Suppressor macrophage treated with lipopolysaccharide for 4 hours (primary cell): ENCODE data around the gene RREB1.

Experiments used
- DNase-seq: peaks from one replicate; pipeline ENCODE4 v3.0.0-alpha.2; 2020

RREB1 gene

DNA sequence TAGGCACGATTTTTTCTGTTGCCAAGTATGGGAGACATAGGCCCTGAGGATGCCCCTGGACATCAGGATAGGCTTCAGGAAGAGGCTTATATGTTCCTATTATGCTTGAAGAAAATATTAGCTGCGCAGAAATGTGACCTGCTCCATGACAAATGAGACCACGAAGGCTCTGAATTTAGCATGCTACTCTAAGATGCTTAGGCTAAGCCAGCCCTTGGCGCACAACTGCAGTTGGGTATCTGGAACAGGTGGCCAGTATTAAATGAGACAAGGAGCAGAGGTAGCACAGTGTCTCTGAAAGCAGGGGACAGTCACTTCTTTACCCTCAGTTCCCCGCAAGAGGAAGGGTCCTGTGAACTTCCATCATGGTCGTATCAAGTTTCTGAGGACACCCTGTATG is 90.0 kb downstream of the RREB1 start:
- no peak for DNase-seq

DNA sequence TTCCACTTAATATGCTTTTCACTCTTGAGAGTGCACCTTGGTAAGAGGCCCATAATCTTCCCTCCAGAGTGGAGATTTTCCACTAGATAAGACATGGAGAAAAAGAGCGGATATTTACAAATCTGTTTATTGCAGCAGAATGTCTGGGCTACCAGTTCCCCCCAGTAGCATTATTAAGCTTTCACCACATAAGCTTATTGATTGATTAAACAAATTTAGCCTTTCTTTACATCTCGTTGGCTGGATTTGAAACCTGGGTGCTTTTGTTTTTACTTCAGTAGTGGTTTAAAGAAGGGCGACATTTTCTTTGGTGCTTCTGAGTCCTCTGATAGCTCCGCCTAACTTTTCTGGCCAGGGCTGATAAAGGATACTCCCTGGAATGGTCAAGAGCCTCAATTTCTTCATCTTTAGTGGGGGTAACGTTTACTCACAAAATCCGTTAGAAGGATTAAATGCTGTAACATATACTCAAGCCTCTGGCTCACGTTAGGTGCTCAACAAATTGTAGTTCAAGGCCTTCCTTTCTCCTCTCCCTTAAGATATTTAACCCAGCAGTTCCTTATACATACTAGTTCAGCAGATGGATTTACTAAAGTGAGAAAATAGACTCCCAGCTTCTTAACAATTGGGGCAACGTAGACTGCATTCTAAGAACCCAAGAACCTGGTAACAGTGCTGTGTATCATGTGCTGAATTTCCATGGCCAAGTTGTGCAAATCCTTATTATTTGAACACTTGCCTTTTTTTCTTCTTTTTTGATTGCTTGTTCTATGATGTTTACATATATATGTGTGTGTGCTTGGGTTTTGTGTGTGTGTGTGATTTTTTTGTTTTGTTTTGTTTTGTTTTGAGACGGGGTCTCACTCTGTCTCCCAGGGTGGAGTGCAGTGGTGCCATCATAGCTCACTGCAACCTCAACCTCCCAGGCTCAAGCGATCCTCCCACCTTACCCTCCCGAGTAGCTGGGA is 91.4 kb downstream of the RREB1 start:
- DNase-seq = no peak

DNA sequence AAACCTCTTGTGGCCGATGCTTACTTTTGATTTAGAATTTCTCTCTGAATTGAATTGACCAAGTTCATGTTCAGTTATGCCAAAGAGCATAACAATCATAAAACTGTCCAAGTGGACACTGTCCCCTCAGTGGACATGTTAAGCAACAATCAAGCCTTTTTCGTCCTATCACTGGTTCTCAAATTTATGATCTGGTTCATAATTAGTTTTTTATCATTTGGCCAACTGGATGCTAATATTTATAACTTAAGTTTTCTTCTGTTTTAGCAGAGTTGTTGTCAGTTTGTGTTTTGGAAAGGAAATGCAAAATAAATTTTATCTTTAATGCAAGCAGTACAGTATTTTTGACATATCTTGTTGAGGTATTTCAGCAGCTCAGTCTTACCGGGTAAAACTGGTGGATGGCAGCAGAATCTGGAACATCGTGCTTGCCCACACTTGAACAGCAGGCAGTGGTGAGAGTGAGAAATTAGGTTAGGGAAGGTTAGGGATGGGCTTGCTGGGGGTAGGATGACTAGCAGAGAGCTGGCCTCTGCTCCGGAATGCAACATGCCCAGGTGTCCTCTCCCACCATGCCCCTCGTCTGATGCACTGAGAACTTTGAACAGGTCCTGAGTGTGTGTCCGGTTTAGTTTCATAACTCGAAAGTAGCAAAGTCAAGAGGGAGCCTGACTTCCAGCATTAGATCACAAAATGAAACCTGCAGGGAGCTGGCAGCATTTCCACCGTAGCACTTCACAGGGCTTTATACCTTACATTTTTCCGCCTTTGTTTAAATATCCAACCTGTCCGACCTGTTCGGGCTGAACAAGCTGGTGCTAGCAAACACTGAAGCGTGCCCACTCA is 93.1 kb downstream of the RREB1 start:
- no peak for DNase-seq

DNA sequence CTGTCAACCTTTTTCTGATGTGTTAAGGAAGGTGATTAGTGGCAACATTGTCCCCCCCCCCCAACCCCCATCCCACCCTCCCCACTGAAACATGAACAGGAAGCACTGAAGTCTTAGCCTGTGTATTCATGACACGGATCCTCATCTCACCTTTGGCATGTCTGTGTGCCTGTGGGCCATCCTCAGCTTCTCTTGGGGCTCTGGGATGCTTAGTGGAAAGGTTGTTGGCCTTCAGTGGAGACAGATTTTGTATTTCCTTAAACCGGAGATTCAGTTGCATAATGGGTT is 93.6 kb downstream of the RREB1 start:
- DNase-seq = no peak

DNA sequence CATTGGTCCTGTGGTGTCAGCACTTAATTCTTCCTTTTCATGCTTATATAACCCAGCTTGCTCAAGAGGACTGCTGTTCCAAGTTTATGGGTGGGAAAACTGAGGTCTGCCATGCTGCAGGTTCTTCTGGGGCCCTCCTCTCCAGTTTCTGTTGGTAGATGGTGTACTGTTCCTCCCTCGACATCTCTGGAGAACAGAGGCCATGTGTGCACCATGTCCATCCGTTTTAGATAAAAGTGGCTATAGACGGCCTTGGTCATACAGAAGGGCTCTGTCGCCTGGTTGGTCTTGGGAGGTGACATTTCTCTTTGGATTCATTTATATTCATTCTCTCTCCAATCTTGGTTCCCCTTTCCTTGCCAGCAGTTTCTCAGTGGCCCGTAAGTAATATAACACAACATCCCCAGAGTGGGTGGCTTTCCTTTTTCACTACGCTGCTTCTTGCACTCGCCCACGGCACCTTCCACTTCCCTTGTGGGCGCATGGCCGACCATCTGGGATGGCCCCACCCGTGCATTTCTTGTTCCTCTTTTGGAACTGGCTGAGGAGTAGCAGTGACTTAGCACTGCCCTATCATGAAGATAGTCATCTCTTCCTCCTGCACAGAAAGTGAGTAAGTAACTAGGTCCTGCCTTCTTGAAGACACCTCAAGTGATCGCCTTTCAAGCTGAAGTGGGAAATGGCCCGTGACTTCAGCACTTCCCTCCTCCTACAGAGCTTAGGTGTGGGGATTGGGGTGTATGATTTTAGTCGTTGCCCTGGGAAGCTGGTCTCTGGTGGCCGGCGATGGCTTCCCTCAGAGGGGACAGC is 94.2 kb downstream of the RREB1 start:
- DNase-seq = peak; percentile 98

DNA sequence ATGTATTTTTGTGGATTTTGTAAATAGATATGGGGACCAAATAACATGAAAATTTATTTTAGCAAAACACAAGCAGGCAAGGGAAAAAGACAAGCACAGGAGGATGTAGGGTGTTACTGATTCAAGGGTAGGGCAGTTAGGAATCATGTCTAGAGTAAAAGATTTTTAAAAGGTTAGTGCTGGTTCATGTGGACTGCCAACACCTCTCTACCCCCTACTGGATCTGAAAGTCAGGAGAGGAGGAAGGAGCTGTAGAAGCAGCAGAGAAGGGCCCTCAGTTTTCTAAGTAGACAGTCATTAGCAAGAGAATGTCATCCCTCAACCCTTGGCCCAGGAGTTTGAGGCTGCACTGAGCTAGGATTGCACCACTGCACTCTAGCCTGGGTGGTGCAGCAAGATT is 95.2 kb downstream of the RREB1 start:
- peak; percentile 25 for DNase-seq

DNA sequence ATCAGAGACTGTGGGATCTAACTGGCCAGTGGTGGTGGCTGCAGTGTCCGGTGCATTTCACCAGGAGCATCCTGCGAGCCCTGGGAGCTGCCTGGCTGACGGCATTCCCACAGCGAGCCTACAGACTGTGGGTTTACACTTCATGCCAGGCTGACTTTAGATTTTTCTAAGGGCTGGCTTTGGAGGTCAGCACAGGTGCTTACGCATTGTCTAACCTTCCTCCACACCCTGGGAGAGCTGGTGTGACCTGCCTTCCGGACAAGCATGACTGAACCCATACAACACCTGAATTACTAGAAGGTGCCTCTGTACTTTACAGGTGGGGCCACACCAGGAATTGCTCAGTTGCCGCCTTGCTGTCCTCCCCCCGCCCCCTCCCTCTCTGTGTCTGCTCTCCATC is 96.2 kb downstream of the RREB1 start:
- DNase-seq = no peak

DNA sequence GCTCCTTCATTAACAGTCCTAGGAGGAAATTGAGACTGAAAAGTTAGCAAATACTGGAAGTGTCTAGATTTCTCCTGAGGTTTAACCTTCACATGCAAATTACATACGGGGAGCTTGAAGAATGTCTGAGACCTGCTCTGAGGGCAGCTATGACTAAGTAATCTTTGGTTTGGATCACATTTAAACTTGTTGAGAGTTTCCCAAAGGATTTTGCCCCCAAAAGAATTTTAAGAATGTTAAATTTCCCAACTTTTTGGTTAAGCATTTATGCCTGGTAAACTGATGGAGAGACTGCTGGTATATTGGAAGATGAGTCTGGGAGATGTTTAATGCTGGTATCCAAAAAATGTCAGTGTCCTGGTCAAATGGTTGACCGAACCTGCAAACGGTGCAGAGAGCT is 97.0 kb downstream of the RREB1 start:
- no peak for DNase-seq

DNA sequence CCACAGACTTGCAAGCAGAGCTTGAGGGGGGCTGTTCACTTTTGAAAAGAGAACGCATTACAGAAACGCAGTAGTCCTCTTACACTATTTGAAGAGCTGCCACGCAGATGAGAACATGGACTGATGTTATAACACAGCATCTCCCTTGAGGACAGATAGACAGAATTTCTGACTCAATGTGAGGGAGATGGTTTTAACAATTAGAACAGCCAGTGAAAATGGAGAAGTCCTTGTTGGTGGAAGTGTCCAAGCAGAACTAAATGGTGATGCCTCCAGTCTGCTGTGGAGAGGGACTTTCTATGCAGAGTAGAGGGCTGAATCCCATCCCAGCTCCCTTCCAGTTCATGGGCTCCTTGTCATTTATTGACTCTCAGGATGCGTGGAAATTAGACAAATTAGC is 100.0 kb downstream of the RREB1 start:
- DNase-seq = peak; percentile 30

DNA sequence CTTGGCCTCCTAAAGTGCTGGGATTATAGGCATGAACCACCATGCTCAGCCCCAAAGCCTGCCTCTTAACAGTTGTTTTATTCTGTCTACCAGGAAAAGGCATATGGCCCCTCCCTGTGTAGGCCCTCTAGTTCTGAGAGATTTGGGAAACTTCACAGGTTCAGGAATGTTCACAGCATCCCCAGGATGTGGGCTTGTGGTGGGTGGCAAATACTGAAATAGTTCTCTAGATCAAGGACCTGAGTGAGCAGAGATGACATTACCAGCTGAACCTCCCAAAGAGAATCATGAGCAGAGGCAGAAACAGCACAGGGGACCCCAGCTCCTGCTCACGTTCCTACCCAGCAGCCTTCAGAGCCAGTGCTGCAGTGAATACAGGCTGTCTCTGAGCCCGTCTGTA is 105.7 kb downstream of the RREB1 start:
- no peak for DNase-seq

DNA sequence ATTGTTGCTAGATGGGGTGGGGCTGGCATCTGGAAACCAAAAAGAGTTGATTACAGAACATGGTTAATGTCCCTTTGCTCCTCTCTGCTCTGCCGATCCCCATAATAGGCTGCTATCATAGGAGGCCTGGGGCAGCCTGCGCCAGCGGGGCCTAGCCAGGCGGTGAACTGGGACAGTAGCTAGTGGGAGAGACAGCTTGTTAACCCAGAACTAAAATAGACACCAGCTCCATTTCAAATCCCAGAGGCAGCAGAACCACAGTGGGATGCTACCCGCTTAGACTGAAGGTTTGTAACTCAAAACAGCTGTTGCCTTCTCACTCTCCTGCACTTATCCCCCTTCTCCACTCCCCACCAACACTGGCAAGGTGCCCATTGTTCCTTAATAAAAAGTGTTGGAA is 106.7 kb downstream of the RREB1 start:
- no peak for DNase-seq

DNA sequence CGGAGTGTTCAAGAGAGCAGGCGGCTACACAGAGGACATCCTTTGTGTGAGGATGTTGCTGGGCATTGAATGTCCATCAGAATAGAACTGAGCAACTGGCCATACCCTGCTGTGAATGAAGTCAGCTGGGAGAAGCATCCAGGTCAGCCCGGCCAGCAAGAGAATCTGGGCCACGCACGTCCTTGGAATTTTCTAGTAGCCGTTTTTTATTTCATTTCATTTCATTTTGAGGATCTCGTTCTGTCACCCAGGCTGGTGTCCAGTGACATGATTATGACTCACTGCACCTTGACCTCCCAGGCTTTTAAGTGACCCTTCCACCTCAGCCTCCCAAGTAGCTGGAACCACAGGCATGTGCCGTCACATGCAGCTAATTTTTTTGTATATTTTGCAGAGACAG is 107.4 kb downstream of the RREB1 start:
- DNase-seq = no peak

DNA sequence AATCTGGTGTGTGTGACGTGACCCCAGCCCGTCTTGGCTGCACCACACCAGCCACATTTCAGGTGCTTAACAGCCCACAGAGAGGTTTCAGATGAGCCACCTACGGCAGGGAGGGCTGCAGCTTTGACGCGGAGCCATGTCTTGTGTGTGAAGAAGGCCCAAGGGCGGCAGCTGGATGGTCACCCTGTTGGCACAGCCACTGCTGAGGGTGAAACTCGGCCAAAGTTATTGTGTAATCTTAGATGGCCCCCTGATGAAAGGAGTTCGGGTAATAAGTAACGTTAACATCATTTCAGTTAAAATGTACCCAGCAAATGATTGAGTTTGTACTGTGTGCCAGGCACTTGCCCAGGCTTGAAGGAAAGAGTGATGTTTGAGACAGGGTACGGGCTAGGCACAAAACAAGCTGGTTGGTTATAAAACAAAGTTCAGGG is 108.1 kb downstream of the RREB1 start:
- DNase-seq = no peak

DNA sequence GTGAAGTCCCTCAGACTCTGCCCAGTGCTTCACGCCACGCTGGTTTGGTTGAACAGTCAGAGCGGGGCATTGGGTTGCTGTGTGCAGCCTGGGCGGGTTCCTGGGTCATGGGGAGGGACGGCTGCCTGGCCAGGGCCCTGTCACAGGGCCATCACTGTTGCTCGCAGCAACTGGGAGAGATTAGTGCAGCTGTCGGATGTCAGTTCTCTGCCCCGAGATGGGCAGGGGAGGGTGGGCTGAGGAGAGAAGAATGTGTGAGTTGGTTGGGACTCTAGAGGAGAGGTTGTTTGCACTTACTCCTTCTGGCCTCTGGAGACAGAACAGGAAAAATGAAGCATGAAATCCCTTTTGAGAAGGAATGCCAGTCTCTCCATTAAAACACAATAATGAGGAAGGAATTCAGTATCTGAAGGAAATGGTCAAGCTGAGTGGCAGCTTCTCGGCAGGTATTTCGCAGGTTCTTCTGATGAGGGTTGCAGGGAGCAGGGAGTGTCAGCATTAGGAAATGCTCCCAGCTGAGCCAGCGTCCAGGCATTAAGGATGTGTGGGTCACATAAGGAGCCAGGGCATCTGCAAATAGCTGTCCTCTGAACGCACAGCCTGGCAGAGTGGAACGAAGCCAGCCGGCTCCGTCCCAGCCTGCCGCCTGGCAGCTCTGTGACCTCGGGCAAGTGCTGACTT is 109.3 kb downstream of the RREB1 start:
- DNase-seq = no peak

DNA sequence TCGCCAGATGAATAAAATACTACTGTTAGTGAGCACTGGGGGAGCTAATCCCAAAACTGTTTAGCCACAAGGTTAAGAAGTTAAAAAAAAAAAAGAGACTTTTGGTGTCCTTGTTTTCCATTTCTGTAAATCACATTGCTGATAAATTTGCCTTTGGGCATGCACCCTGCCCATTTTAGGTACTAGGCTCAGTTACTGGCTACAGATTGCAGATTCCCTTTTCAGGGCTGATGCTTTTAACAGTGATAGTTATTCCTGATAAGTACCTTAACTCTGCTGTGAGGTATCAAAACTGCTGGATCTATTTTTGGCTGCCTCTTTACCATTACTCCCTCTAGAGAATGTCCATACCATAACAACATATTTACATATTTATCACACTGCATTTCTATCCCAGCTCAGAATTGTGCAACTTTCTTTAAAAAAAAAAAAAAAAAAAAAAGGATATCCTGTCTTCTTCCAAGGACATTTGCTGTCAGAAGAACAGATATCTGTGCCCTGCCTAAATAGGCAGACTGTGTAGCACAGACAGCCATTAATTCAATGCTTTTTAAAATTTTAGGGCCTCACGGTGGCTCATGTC is 110.7 kb downstream of the RREB1 start:
- DNase-seq = no peak

DNA sequence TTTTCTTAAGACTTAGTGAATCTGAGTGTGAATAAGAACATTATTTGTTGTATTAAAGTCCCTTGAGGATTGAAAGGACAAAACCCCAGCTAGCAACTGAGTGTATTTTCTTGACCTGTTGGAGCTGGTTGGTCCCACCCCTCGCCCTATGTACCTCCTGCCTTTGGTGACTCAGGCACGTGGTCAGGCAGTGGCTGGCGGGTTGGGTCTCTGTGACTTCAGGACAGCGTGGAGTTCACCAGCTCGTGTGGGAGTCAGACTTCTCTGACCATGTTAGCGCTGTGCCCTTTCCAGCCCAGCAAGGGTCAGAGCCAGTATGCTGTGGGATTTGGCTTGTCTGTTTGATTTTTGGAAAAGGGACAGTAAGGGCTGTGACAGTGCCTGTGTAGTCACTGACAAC is 111.5 kb downstream of the RREB1 start:
- peak; percentile 75 for DNase-seq

DNA sequence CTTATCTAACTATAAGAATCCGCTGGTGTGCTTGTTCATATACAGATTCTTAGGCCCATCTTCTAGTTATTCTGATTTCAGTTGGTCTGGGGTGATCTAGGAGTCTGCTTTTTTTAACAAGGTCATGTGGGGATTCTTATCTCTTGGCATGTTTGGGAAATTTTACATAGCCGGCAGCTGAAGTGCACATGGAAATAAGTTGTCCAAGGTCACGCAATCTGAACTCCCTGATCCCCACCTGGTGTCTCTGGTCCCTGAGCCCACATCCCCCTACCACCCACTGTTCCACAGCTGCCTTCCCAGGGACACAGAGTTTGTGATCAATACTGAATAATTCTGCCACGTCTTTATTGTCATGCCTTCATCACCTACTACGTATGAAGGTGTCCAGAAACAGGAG is 114.4 kb downstream of the RREB1 start:
- no peak for DNase-seq

DNA sequence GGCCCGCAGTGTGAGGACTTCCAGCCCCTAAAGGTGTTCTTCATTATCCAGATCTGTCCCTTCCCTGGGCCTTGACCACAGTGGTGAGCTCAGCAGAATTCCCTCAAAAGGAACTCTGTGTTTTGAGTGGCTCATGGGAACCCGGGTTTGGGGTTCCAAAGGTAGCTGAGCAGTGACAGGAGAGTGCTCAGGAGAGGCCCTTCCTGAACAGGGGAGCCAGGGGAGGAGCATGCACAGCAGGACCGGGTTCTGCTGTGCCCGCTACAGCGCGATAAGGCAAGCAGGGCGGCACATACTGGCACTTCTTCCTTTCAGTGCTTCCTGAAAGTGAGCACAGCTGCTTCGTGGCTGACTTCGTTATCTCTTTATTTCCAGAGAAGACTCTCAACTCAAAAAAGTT is 117.0 kb downstream of the RREB1 start:
- DNase-seq = no peak

DNA sequence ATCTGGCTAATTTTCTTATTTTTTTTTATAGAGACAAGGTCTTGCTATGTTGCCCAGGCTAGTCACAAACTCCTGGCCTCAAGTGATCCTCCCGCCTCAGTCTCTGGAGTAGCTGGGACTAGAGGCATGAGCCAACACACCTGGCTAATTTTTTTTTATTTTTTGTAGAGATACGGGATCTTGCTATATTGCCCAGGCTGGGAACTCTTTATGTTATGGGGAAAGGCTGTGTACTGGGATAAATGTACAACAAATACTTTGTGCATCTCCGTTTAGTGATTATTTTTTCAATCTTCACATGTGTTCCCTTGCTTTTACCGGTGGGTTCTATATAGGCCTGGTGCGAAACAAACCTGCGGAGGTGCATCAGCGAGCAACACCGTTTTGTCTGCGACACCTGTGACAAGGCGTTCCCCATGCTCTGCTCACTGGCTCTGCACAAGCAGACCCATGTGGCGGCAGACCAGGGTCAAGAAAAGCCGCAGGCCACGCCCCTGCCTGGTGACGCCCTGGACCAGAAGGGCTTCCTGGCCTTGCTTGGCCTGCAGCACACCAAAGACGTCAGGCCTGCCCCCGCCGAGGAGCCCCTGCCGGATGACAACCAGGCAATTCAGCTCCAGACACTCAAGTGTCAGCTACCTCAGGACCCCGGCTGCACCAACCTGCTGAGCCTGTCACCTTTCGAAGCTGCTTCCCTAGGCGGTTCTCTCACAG is 121.1 kb downstream of the RREB1 start:
- no peak for DNase-seq

DNA sequence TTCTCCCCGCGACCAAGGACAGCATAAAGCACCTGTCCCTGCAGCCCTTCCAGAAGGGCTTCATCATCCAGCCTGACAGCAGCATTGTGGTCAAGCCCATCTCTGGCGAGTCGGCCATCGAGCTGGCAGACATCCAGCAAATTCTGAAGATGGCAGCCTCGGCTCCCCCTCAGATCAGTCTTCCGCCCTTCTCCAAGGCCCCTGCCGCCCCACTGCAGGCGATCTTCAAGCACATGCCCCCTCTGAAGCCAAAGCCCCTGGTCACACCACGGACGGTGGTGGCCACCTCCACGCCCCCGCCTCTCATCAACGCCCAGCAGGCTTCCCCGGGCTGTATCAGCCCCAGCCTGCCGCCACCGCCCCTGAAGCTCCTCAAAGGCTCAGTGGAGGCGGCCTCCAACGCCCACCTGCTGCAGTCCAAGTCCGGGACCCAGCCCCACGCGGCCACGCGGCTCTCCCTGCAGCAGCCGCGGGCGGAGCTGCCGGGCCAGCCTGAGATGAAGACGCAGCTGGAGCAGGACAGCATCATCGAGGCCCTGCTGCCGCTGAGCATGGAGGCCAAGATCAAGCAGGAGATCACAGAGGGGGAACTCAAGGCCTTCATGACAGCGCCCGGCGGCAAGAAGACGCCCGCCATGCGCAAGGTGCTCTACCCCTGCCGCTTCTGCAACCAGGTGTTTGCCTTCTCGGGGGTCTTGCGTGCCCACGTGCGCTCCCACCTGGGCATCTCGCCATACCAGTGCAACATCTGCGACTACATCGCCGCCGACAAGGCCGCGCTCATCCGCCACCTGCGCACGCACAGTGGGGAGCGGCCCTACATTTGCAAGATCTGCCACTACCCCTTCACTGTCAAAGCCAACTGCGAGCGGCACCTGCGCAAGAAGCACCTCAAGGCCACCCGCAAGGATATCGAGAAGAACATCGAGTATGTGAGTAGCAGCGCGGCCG is 121.9 kb downstream of the RREB1 start:
- no peak for DNase-seq

DNA sequence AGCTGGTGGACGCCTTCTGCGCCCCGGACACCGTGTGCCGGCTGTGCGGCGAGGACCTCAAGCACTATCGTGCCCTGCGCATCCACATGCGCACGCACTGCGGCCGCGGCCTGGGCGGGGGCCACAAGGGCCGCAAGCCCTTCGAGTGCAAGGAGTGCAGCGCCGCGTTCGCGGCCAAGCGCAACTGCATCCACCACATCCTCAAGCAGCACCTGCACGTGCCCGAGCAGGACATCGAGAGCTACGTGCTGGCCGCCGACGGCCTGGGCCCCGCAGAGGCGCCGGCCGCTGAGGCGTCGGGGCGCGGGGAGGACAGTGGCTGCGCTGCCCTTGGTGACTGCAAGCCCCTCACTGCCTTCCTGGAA is 122.5 kb downstream of the RREB1 start:
- no peak for DNase-seq
